Upper lobe of right lung (tissue), 1 donor: ENCODE results near the gene WTIP. TPM values are rescaled to one million over a fixed set of nuclear protein-coding genes. Genes with fewer than 3 reads are reported as not detected.

Experiments used
- ATAC-seq: fragments of 200-7000 bp; cut with Tn5 transposase; one replicate; pipeline ENCODE4 v1.9.1; 2020; ENCODE audit warnings: mild to moderate bottlenecking, moderate library complexity
- DNase-seq: peaks from one replicate; pipeline ENCODE4 v3.0.0-alpha.2; 2020
- H3K27ac ChIP-seq: fragments of 200-600 bp; one replicate; pipeline ENCODE4 v1.8.0; 2022
- H3K27me3 ChIP-seq: fragments of 200-600 bp; one replicate; pipeline ENCODE4 v1.8.0; 2022; ENCODE audit warnings: mild to moderate bottlenecking
- H3K36me3 ChIP-seq: fragments of 200-600 bp; one replicate; pipeline ENCODE4 v1.8.0; 2022
- H3K4me1 ChIP-seq: fragments of 200-600 bp; one replicate; pipeline ENCODE4 v1.8.0; 2022
- H3K4me3 ChIP-seq: fragments of 200-600 bp; one replicate; pipeline ENCODE4 v1.8.0; 2022; ENCODE audit warnings: mild to moderate bottlenecking
- H3K9me3 ChIP-seq: fragments of 200-600 bp; one replicate; pipeline ENCODE4 v1.8.0; 2022
- CTCF ChIP-seq: fragments of 200-600 bp; IDR thresholded peaks from one replicate; pipeline ENCODE4 v1.8.0; 2022; ENCODE audit warnings: antibody characterized with exemption
- intact Hi-C: fragments of 100-400 bp; cut with DNase I; formaldehyde crosslinking; loops from one replicate; pipeline ENCODE4 v1.11.0; 2022
- total RNA-seq: library from RNA; stranded (reverse); fragmentation: NEBNext Ultra II Directional; extraction: Animal tissue kit (Norgen Biotek cat#: 25700); gene quantifications from one replicate; pipeline ENCODE4 v1.2.1, GENCODE V29; 2021
- donor health status: DM: no; HTN: yes; CAD: no; lungs with severe emphysema.

Gene WTIP
- total RNA-seq, 1 donor from 2014 or later, result 37.1 TPM

- H3K4me1 ChIP-seq, result peaks cover 4% of the 10 kb centered on the region
- H3K4me3 ChIP-seq, result no peak overlapping the region
- no peaks in the 10 kb centered on the region for H3K27me3 ChIP-seq
- no peak overlapping the region for H3K27ac ChIP-seq
- TF ChIP-seq CTCF, result no peak
- no peaks in the 10 kb centered on the region for H3K36me3 ChIP-seq
- H3K9me3 ChIP-seq, result no peaks in the 10 kb centered on the region
- ATAC-seq, result no peak
- DNase-seq, result peak; percentile 60
- intact Hi-C loops, result no loop called here
These were observed 22.1 kb downstream of the WTIP start for GRCh38 chr19:34503531-34504272.

GRCh38 chr19:34504273-34504808 is 22.8 kb downstream of the WTIP start:
- DNase-seq, result no peak
- Histone ChIP-seq H3K4me1 (peaks cover 4% of the 10 kb centered on the region), H3K27ac (no peak overlapping the region), H3K27me3 (no peaks in the 10 kb centered on the region), H3K9me3 (no peaks in the 10 kb centered on the region), H3K4me3 (no peak overlapping the region), H3K36me3 (no peaks in the 10 kb centered on the region)
- no peak for TF ChIP-seq CTCF
- no peak for ATAC-seq
- intact Hi-C loops, result no loop called here

- TF ChIP-seq CTCF, result no peak
- peaks cover 4% of the 10 kb centered on the region for H3K4me1 ChIP-seq
- no peak overlapping the region for H3K4me3 ChIP-seq
- peak; percentile 59 for DNase-seq
- intact Hi-C loops, result no loop called here
- no peaks in the 10 kb centered on the region for H3K9me3 ChIP-seq
- no peak for ATAC-seq
- H3K36me3 ChIP-seq, result no peaks in the 10 kb centered on the region
- no peaks in the 10 kb centered on the region for H3K27me3 ChIP-seq
- no peak overlapping the region for H3K27ac ChIP-seq
These were observed 23.3 kb downstream of the WTIP start for GRCh38 chr19:34504809-34505291.

- TF ChIP-seq CTCF, result no peak
- ATAC-seq (no peak), DNase-seq (peak; percentile 44)
These were observed 23.9 kb downstream of the WTIP start for GRCh38 chr19:34505321-34506025.

GRCh38 chr19:34506026-34506370 is 24.4 kb downstream of the WTIP start:
- Histone ChIP-seq H3K36me3 (no peaks in the 10 kb centered on the region), H3K4me3 (no peak overlapping the region), H3K27me3 (no peaks in the 10 kb centered on the region), H3K4me1 (peaks cover 4% of the 10 kb centered on the region), H3K9me3 (no peaks in the 10 kb centered on the region), H3K27ac (no peak overlapping the region)
- DNase-seq (no peak), ATAC-seq (no peak)
- TF ChIP-seq CTCF, result no peak
- intact Hi-C loops, result no loop called here

More at GRCh38 chr19:34505321-34506025, 23.9 kb downstream of the WTIP start:
- H3K27me3 ChIP-seq, result no peaks in the 10 kb centered on the region
- intact Hi-C loops, result no loop called here
- H3K4me3 ChIP-seq, result no peak overlapping the region
- H3K4me1 ChIP-seq, result peaks cover 4% of the 10 kb centered on the region
- H3K27ac ChIP-seq, result no peak overlapping the region
- no peaks in the 10 kb centered on the region for H3K9me3 ChIP-seq
- H3K36me3 ChIP-seq, result no peaks in the 10 kb centered on the region
